PC-9 (cell line): Measurements from ENCODE around the gene PJA1. TPM values are rescaled to one million over a fixed set of nuclear protein-coding genes. Genes with fewer than 3 reads are reported as not detected.

Source experiments
- BruUV-seq: library from RNA; stranded (reverse); fragments of 400-500 nt; replicated peaks from 2 replicates; lab custom pipeline; 2021; lab: Mats Ljungman, UMichigan
- CTCF ChIA-PET: fragments of 300-600 bp; sonication (Branson Sonifier 250); formaldehyde crosslinking; loops from one replicate; lab custom pipeline; 2022; ENCODE audit warnings: antibody characterized with exemption; lab: Charles Lee
- POLR2A ChIA-PET: fragments of 300-600 bp; sonication (Branson Sonifier 250); formaldehyde crosslinking; loops from one replicate; lab custom pipeline; 2022; ENCODE audit warnings: antibody characterized with exemption; ENCODE audit not compliant: unreplicated experiment; lab: Charles Lee
- DNase-seq, 2 experiments: peaks; one replicate each; pipeline versions ENCODE4 v3.0.0 to v3.0.0-alpha.2; 2015 to 2022; ENCODE audit warnings: mixed read lengths in 1 of 2
- H2AFZ ChIP-seq: fragments of 200-600 bp; sonication (generic); 2 replicates; pipeline ENCODE4 v1.8.1; 2017; ENCODE audit warnings: antibody characterized with exemption
- H3F3A ChIP-seq: fragments of 200-600 bp; sonication (generic); 2 replicates; pipeline ENCODE4 v1.8.1; 2017; ENCODE audit warnings: antibody characterized with exemption, mild to moderate bottlenecking, low read depth; ENCODE audit not compliant: insufficient read depth
- H3K27ac ChIP-seq: fragments of 200-600 bp; sonication (generic); 2 replicates; pipeline ENCODE4 v1.6.1; 2016; ENCODE audit warnings: mixed run types
- H3K27me3 ChIP-seq: fragments of 200-600 bp; sonication (generic); 2 replicates; pipeline ENCODE4 v1.6.1; 2016; ENCODE audit warnings: low read depth, mixed run types; ENCODE audit not compliant: insufficient read depth
- H3K36me3 ChIP-seq: fragments of 200-600 bp; sonication (generic); 2 replicates; pipeline ENCODE4 v1.6.1; 2016; ENCODE audit warnings: low read depth, mixed run types
- H3K4me1 ChIP-seq: fragments of 200-600 bp; sonication (generic); replicated peaks from 2 replicates; pipeline ENCODE4 v1.6.1; 2016; ENCODE audit warnings: mixed run types; ENCODE audit not compliant: insufficient read depth
- H3K4me2 ChIP-seq: fragments of 200-600 bp; sonication (generic); 2 replicates; pipeline ENCODE4 v1.6.1; 2017; ENCODE audit warnings: mixed run types
- H3K4me3 ChIP-seq: fragments of 200-600 bp; sonication (generic); 2 replicates; pipeline ENCODE4 v1.6.1; 2016; ENCODE audit warnings: mixed run types
- H3K79me2 ChIP-seq: fragments of 200-600 bp; sonication (generic); 2 replicates; pipeline ENCODE4 v1.6.1; 2017; ENCODE audit warnings: low read depth, mixed run types
- H3K9me2 ChIP-seq: fragments of 200-600 bp; sonication (generic); 2 replicates; pipeline ENCODE4 v1.8.1; 2017; ENCODE audit warnings: mild to moderate bottlenecking; ENCODE audit not compliant: insufficient read depth
- H3K9me3 ChIP-seq: fragments of 200-600 bp; sonication (generic); 2 replicates; pipeline ENCODE4 v1.8.1; 2016; ENCODE audit warnings: low read depth; ENCODE audit not compliant: insufficient read depth
- H4K20me1 ChIP-seq: fragments of 200-600 bp; sonication (generic); 2 replicates; pipeline ENCODE4 v1.8.1; 2017; ENCODE audit not compliant: insufficient read depth
- CTCF ChIP-seq: fragments of 200-600 bp; sonication (generic); conservative IDR thresholded peaks from 2 replicates; pipeline ENCODE4 v1.6.1; 2017; ENCODE audit warnings: mixed run types, antibody characterized with exemption, mild to moderate bottlenecking, moderate library complexity
- EZH2 ChIP-seq: fragments of 200-600 bp; sonication (generic); IDR thresholded peaks from 2 replicates; pipeline ENCODE4 v1.8.0; 2017; ENCODE audit warnings: antibody characterized with exemption, low read depth
- intact Hi-C: fragments of 100-400 bp; cut with micrococcal nuclease; formaldehyde crosslinking; loops from one replicate; pipeline ENCODE4 v1.10.0; 2022; ENCODE audit not compliant: unreplicated experiment
- total RNA-seq: library from RNA; stranded (reverse); gene quantifications from 2 replicates; pipeline ENCODE4 v1.2.3, GENCODE V29; 2021

The PJA1 gene
- total RNA-seq, 1 experiment from 2014 or later: 27.7 TPM

DNA sequence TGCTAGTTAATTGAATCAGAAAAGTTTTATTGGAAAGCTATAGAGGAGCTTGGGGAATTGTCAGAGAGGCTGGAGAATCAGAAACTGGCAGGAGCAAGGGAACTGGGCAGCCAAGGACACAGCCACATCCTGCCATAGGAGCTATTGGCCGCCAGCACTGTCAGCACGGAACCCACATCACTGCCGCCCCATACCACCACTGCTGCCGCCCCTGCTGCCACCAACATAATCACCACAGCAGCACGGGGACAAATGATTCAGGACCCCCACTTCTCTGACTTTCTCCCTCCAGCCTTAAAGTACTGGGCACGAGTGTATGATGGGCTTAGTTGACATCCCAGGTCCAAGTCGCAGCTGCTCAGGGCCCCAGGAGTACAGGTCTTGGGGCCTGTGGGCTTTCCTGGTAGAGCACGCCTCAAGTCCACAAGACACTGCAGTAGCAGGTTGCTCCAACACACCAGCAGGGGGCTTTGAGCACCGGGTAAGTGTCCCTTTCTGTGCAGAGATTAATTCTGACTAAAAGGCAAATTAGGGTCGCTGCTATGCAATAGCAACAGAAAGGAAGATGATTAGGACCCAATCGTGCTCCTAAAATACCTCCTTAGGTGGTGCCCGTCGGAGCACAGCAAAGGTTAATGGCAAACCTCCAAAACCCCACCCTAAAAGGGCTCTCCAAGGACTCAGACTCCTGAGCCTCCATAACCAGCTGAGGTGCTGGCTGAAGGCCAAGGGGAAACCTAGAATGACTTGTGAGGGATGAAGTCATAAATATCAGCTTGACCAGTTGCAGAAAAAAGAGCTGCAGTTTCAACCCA is 6.9 kb downstream of the PJA1 start:
- H3K9me3 ChIP-seq: no peaks in the 10 kb centered on the region
- no TSS peak for BruUV-seq
- peaks cover 14% of the 10 kb centered on the region for H3K4me1 ChIP-seq
- POLR2A ChIA-PET: no interaction called here
- no peaks in the 10 kb centered on the region for H3K27me3 ChIP-seq
- peak; percentile 67 for TF ChIP-seq CTCF
- TF ChIP-seq EZH2: no peak
- H3K36me3 ChIP-seq: no peaks in the 10 kb centered on the region
- H4K20me1 ChIP-seq: no peaks in the 10 kb centered on the region
- H3K4me2 ChIP-seq: no peak overlapping the region
- H3K27ac ChIP-seq: no peak overlapping the region
- no peaks in the 10 kb centered on the region for H3F3A ChIP-seq
- no peak overlapping the region for H3K4me3 ChIP-seq
- H3K9me2 ChIP-seq: no peaks in the 10 kb centered on the region
- no peaks in the 10 kb centered on the region for H3K79me2 ChIP-seq
- CTCF ChIA-PET: no interaction called here
- no peak overlapping the region for H2AFZ ChIP-seq
- intact Hi-C loops: no loop called here
- DNase-seq: peak; percentile 58 to 62

DNA sequence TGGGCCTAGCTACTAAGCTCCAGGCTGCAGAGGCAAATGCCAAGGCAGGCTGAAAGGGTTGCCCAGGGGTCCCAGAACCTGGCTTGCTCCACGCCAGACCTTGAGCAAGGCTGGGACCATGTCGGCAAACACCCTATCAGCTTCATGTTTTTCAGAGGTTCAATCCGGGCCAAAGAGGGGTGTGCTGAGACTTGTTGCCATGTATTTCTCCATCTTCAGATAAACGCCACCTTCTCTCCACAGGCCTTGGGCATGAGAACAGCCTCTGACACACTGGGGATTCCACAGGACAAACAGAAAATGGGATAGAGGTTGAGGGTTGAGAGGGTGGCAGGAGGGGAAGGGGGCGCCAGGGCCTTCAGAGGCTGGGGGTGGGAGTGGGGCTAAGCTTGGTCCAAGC is 8.6 kb downstream of the PJA1 start:
- Histone ChIP-seq H3K36me3 (no peaks in the 10 kb centered on the region), H2AFZ (no peak overlapping the region), H3K4me3 (no peak overlapping the region), H4K20me1 (no peaks in the 10 kb centered on the region), H3K9me3 (no peaks in the 10 kb centered on the region), H3K27ac (no peak overlapping the region), H3K9me2 (no peaks in the 10 kb centered on the region), H3F3A (peaks cover 14% of the 10 kb centered on the region; the same call in 1 of the 2 replicates), H3K4me2 (no peak overlapping the region), H3K27me3 (no peaks in the 10 kb centered on the region), H3K4me1 (peaks cover 31% of the 10 kb centered on the region), H3K79me2 (no peaks in the 10 kb centered on the region)
- POLR2A ChIA-PET: no interaction called here
- no TSS peak for BruUV-seq
- CTCF ChIA-PET: interaction anchor here (0.6 kb wide), 1 partner anchor 9 kb away, joined by 3 read pairs; no protein-coding TSS in a partner anchor
- intact Hi-C loops: no loop called here
- TF ChIP-seq CTCF (no peak), EZH2 (no peak)
- DNase-seq: no peak

DNA sequence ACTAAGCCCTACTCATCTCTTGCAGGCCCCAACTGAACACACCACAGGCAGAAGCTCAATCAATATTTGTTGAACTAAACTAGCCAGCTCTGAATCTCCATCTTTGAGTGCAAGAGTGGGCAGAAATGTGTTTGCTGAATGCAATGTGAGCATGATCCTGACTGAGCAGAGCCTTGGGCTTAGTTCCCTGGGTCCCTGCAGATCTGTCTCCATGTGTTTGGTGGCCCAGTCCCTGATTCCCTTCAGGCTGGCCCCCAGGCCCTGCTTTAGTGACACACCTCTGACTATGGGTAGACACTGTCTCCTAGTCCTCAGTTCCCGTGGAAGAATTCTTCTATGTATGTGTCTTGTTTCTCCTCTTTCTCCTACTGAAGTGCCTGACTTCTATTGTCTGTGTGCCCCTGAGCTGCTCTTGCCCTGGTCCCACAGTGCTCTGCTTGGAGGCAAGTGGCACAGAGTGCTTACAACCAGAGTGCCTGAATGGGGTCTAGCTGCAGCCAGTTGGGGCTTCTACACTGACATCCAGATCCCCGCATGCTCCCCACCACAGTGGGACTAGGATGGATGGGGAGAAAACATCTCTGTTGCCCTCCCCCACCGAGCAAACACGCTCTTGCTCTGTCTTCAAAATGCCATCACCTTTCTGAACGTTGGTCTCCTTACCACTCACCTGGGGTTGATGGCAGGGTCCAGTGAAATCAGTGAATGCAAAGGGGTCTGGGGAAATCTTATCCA is 9.3 kb downstream of the PJA1 start:
- H3K4me2 ChIP-seq: no peak overlapping the region
- DNase-seq: no peak
- H3K27ac ChIP-seq: no peak overlapping the region
- no peak overlapping the region for H3K4me3 ChIP-seq
- intact Hi-C loops: no loop called here
- no peaks in the 10 kb centered on the region for H3K79me2 ChIP-seq
- no peak overlapping the region for H2AFZ ChIP-seq
- no peaks in the 10 kb centered on the region for H3K27me3 ChIP-seq
- peaks cover 38% of the 10 kb centered on the region for H3K4me1 ChIP-seq
- H3F3A ChIP-seq: peaks cover 21% of the 10 kb centered on the region
- ChIA-PET POLR2A (no interaction called here), CTCF (no interaction called here)
- TF ChIP-seq EZH2 (no peak), CTCF (no peak)
- no peaks in the 10 kb centered on the region for H3K9me2 ChIP-seq
- no TSS peak for BruUV-seq
- H3K36me3 ChIP-seq: no peaks in the 10 kb centered on the region
- H3K9me3 ChIP-seq: no peaks in the 10 kb centered on the region
- H4K20me1 ChIP-seq: no peaks in the 10 kb centered on the region
